Loucy (cell line): ENCODE results near the gene GBP6.
"Not testable (repeated sequence)": the region's sequence is repeated elsewhere in the genome, so short reads cannot be mapped to it uniquely, and the experiment has no call there.

ENCODE experiments used
- H2AFZ ChIP-seq: fragments of 200-600 bp; sonication (generic); 2 replicates; pipeline ENCODE4 v1.6.0; 2016; ENCODE audit warnings: antibody characterized with exemption, mild to moderate bottlenecking, low read length, moderate library complexity
- H3F3A ChIP-seq: fragments of 200-600 bp; 2 replicates; pipeline ENCODE4 v1.6.0; 2016; ENCODE audit warnings: antibody characterized with exemption, low read depth, mild to moderate bottlenecking
- H3K27me3 ChIP-seq: fragments of 200-600 bp; sonication (generic); 2 replicates; pipeline ENCODE4 v1.6.1; 2014; ENCODE audit warnings: low read length, mild to moderate bottlenecking; ENCODE audit not compliant: insufficient read depth, poor library complexity, severe bottlenecking
- H3K36me3 ChIP-seq: fragments of 200-600 bp; sonication (generic); 2 replicates; pipeline ENCODE4 v1.6.1; 2016; ENCODE audit warnings: low read length; ENCODE audit not compliant: insufficient read depth
- H3K4me1 ChIP-seq: fragments of 200-600 bp; sonication (generic); 2 replicates; pipeline ENCODE4 v1.5.1; 2014; ENCODE audit warnings: low read length, mild to moderate bottlenecking; ENCODE audit not compliant: insufficient read depth, poor library complexity, severe bottlenecking
- H3K4me2 ChIP-seq: fragments of 200-600 bp; sonication (generic); 2 replicates; pipeline ENCODE4 v1.6.0; 2014; ENCODE audit warnings: antibody characterized with exemption, low read length, low read depth, mild to moderate bottlenecking; ENCODE audit not compliant: poor library complexity, severe bottlenecking
- H3K4me3 ChIP-seq: fragments of 200-600 bp; sonication (generic); 2 replicates; pipeline ENCODE4 v1.5.1; 2014; ENCODE audit warnings: low read length, mild to moderate bottlenecking, mixed read lengths; ENCODE audit not compliant: poor library complexity, severe bottlenecking
- H3K79me2 ChIP-seq: fragments of 200-600 bp; sonication (generic); 2 replicates; pipeline ENCODE4 v1.6.1; 2014; ENCODE audit warnings: low read length; ENCODE audit not compliant: insufficient read depth
- H3K9ac ChIP-seq: fragments of 200-600 bp; sonication (generic); 2 replicates; pipeline ENCODE4 v1.6.0; 2014; ENCODE audit warnings: mild to moderate bottlenecking, low read depth, low read length, moderate library complexity; ENCODE audit not compliant: poor library complexity, severe bottlenecking
- H3K9me2 ChIP-seq: fragments of 200-600 bp; sonication (generic); replicated peaks from 2 replicates; pipeline ENCODE4 v1.6.1; 2016; ENCODE audit warnings: low read depth, low read length, mixed read lengths
- H3K9me3 ChIP-seq: fragments of 200-600 bp; sonication (generic); 2 replicates; pipeline ENCODE4 v1.6.1; 2014; ENCODE audit warnings: mild to moderate bottlenecking, antibody characterized with exemption, low read length, low read depth; ENCODE audit not compliant: insufficient read depth
- H4K20me1 ChIP-seq: fragments of 200-600 bp; sonication (generic); 2 replicates; pipeline ENCODE4 v1.6.0; 2014; ENCODE audit warnings: antibody characterized with exemption, low read length, mild to moderate bottlenecking; ENCODE audit not compliant: insufficient read depth, poor library complexity, severe bottlenecking
- EZH2phosphoT487 ChIP-seq: fragments of 200-600 bp; IDR thresholded peaks from 2 replicates; pipeline ENCODE4 v1.6.1; 2018; ENCODE audit warnings: antibody characterized with exemption, mild to moderate bottlenecking, moderate library complexity, borderline replicate concordance
- TF ChIP-seq, protein P1 (sequence below): fragments of 200-600 bp; sonication (generic); conservative IDR thresholded peaks from 2 replicates; pipeline ENCODE4 v1.5.1; 2014; ENCODE audit warnings: mild to moderate bottlenecking, antibody characterized with exemption, low read length

The GBP6 gene

DNA sequence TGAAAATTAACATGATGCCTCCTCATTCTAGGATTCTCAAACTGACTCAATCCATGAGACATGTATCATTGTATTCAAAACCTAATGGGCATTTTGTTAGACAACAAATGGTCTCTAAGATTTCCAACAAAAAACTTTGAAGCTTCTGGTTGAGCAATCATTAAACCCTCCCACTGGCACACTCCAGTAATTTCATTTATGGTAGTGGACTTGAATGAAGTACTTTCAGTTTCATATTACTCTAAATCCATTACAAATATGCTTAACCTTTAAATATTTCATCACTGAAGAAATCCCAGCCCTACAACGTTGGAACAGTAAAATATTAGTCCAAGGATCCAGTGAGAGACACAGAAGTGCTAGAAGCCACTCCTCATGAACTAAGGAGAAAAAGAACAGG is 43.5 kb downstream of the GBP6 start:
- H3K9me3 ChIP-seq: no peaks in the 10 kb centered on the region
- peak overlapping the region; percentile 8 for H3K9ac ChIP-seq
- no peaks in the 10 kb centered on the region for H3K9me2 ChIP-seq
- H3K79me2 ChIP-seq: no peaks in the 10 kb centered on the region
- no peaks in the 10 kb centered on the region for H4K20me1 ChIP-seq
- peak overlapping the region; percentile 86 for H2AFZ ChIP-seq
- no peak for TF ChIP-seq EZH2phosphoT487
- TF ChIP-seq, protein P1, sequence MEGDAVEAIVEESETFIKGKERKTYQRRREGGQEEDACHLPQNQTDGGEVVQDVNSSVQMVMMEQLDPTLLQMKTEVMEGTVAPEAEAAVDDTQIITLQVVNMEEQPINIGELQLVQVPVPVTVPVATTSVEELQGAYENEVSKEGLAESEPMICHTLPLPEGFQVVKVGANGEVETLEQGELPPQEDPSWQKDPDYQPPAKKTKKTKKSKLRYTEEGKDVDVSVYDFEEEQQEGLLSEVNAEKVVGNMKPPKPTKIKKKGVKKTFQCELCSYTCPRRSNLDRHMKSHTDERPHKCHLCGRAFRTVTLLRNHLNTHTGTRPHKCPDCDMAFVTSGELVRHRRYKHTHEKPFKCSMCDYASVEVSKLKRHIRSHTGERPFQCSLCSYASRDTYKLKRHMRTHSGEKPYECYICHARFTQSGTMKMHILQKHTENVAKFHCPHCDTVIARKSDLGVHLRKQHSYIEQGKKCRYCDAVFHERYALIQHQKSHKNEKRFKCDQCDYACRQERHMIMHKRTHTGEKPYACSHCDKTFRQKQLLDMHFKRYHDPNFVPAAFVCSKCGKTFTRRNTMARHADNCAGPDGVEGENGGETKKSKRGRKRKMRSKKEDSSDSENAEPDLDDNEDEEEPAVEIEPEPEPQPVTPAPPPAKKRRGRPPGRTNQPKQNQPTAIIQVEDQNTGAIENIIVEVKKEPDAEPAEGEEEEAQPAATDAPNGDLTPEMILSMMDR: no peak
- no peaks in the 10 kb centered on the region for H3F3A ChIP-seq
- no peaks in the 10 kb centered on the region for H3K27me3 ChIP-seq
- peak overlapping the region; percentile 60 for H3K4me2 ChIP-seq
- no peaks in the 10 kb centered on the region for H3K36me3 ChIP-seq
- no peaks in the 10 kb centered on the region for H3K4me1 ChIP-seq
- peak overlapping the region; percentile 56 for H3K4me3 ChIP-seq

- H3K9me2 ChIP-seq, H4K20me1 ChIP-seq, H3F3A ChIP-seq, H3K79me2 ChIP-seq, H3K4me1 ChIP-seq, H3K27me3 ChIP-seq, H3K36me3 ChIP-seq, H3K9me3 ChIP-seq: not testable (repeated sequence)
- Histone ChIP-seq H2AFZ (peak overlapping the region; percentile 86), H3K4me3 (peak overlapping the region; percentile 56), H3K4me2 (peak overlapping the region; percentile 60), H3K9ac (peak overlapping the region; percentile 8)
Observed at GRCh38 chr1:89407768-89408167, 43.9 kb downstream of the GBP6 start.

- no peak overlapping the region for H3K4me3 ChIP-seq
- no peaks in the 10 kb centered on the region for H4K20me1 ChIP-seq
- H3K9ac ChIP-seq: no peak overlapping the region
- no peak overlapping the region for H2AFZ ChIP-seq
- no peaks in the 10 kb centered on the region for H3K79me2 ChIP-seq
- no peaks in the 10 kb centered on the region for H3K36me3 ChIP-seq
- H3K27me3 ChIP-seq: no peaks in the 10 kb centered on the region
- no peaks in the 10 kb centered on the region for H3K9me3 ChIP-seq
- no peaks in the 10 kb centered on the region for H3K9me2 ChIP-seq
- H3K4me2 ChIP-seq: no peak overlapping the region
- TF ChIP-seq, protein P1: no peak
- TF ChIP-seq EZH2phosphoT487: no peak
- H3F3A ChIP-seq: no peaks in the 10 kb centered on the region
- no peaks in the 10 kb centered on the region for H3K4me1 ChIP-seq
Observed at GRCh38 chr1:89425056-89425455, 61.2 kb downstream of the GBP6 start.

DNA sequence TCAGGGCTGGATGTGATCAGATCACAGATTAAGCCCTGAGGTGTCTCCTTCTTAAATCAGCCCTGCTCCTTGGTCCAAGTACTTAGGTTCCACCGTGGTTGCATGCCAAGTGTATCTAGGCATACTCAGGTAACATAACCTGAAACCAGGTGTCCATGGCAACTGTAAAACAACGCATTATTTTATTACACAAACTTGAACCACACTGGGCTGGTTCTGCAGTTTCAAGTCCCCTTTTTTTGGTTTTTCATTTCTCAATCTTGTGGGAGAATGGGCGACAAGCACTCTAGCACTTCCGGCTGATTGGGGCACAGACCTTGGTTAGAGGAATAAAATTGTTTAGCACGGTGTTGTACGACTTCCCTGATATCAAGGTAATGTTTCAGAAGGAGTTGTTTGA is 65.2 kb downstream of the GBP6 start:
- Histone ChIP-seq H3K9me2 (no peaks in the 10 kb centered on the region), H3K27me3 (no peaks in the 10 kb centered on the region), H3F3A (no peaks in the 10 kb centered on the region), H3K9ac (no peak overlapping the region), H3K9me3 (no peaks in the 10 kb centered on the region), H3K4me3 (no peak overlapping the region), H3K4me2 (no peak overlapping the region), H3K79me2 (no peaks in the 10 kb centered on the region), H2AFZ (no peak overlapping the region), H3K36me3 (no peaks in the 10 kb centered on the region), H3K4me1 (no peaks in the 10 kb centered on the region), H4K20me1 (no peaks in the 10 kb centered on the region)
- TF ChIP-seq, protein P1: no peak
- no peak for TF ChIP-seq EZH2phosphoT487

GRCh38 chr1:89429681-89430080 is 65.8 kb downstream of the GBP6 start:
- H3K4me2 ChIP-seq, H4K20me1 ChIP-seq, H3K9me3 ChIP-seq: not testable (repeated sequence)

More at GRCh38 chr1:89429681-89430080, 65.8 kb downstream of the GBP6 start:
- H3K9ac ChIP-seq, H3K27me3 ChIP-seq, H3K4me1 ChIP-seq, H3K9me2 ChIP-seq, H3K4me3 ChIP-seq, H3K79me2 ChIP-seq, H2AFZ ChIP-seq, H3K36me3 ChIP-seq, H3F3A ChIP-seq: not testable (repeated sequence)
